Measurements from ENCODE around the gene IL19. TPM values are rescaled to one million over a fixed set of nuclear protein-coding genes. Genes with fewer than 3 reads are reported as not detected.
A peak's percentile ranks its signal among the peaks of the same experiment; 100 is the strongest.

IL19 gene
- total RNA-seq, 4 donors from 2014 or later: 0.60 TPM; not detected in 3

DNA sequence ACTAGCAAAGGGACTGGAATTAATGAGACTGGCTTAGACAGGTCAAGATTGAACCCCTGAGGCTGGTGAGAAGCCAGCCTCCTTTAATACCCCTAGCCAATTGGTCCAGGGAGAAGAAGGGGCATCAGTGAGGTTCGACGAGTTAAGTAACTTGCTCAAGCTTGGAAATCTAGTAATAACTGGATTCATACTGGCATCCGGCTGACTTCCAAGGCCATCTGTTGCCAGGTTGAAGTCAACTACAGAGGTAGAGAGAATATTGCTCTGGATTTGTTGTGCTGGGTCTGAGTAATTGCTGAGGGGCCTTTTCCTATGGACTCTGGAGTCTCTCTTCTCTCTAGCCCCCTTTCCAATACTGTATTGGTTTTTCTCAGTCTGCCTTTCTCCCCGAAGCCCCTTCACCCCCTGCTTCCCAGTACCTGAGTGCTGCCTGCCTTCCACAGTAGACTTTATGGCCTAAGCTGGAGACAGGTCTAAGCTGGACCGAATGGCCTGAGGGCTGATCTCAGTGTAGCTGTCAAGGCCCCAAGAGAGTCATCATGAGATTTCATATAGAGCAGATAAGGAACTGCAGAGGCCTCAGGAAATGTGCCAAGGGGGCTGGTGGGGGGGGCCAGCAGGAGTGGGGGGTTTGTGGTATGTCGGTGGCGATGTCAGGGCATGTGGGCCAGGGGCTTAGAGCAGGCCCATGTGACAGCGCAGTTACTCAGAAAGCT is 42.4 kb upstream of the IL19 start:
- TF ChIP-seq, protein P1, sequence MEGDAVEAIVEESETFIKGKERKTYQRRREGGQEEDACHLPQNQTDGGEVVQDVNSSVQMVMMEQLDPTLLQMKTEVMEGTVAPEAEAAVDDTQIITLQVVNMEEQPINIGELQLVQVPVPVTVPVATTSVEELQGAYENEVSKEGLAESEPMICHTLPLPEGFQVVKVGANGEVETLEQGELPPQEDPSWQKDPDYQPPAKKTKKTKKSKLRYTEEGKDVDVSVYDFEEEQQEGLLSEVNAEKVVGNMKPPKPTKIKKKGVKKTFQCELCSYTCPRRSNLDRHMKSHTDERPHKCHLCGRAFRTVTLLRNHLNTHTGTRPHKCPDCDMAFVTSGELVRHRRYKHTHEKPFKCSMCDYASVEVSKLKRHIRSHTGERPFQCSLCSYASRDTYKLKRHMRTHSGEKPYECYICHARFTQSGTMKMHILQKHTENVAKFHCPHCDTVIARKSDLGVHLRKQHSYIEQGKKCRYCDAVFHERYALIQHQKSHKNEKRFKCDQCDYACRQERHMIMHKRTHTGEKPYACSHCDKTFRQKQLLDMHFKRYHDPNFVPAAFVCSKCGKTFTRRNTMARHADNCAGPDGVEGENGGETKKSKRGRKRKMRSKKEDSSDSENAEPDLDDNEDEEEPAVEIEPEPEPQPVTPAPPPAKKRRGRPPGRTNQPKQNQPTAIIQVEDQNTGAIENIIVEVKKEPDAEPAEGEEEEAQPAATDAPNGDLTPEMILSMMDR (IDR thresholded peaks at IDR 0.05): no peak
- DNase-seq (ENCODE audit: low spot score): no peak
- ATAC-seq (ENCODE audit: low FRiP score): no peak

DNA sequence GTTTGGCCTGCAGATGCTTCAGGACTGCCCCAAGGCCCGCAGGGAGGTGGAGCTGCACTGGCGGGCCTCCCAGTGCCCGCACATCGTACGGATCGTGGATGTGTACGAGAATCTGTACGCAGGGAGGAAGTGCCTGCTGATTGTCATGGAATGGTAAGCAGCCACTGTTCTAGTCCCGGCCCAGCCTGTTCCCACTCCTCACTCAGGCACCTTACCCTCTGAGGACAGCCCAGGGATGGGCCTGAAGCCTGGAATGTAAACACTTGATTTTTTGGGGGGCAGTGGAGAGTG is 41.9 kb upstream of the IL19 start:
- TF ChIP-seq, protein P1 (IDR thresholded peaks at IDR 0.05): no peak
- no peak for DNase-seq (ENCODE audit: low spot score)
- no peak for ATAC-seq (ENCODE audit: low FRiP score)

DNA sequence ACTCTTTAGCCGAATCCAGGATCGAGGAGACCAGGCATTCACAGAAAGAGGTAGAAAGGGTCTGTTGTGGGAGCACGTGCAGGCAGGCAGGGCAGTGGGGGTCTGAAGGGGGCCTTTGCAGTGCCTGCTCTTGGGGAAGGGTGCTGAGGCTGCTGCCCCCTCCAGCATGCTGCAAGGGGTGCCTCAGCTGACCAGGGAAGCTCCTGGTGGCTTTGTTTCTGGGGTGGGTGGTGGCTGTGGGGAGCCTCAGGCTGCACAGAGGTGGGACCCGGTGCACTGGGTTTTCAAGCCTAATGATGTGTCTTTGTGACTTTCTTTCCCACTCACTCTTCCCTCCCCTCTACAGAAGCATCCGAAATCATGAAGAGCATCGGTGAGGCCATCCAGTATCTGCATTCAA is 41.5 kb upstream of the IL19 start:
- no peak for ATAC-seq (ENCODE audit: low FRiP score)
- TF ChIP-seq, protein P1 (IDR thresholded peaks at IDR 0.05): no peak
- no peak for DNase-seq (ENCODE audit: low spot score)

DNA sequence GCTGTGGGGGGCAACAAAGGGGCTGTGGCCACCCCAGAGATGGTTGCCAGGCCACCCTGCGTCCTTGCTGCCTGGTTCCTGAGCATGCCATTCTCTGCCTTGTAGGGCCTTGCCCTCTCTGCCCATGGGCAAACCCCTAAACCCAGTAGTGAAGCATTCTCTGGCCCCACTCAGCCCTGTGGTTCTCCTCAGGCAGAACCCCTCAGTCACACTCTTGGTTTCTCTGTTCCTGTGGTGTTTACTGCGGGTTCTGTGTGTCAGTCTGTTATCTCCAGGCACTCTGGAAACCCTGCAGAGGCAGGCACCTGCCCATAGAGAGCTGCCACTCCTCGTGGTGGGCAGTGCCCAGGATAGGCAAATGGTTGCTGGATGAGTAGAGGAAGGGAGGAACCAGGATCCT is 41.1 kb upstream of the IL19 start:
- TF ChIP-seq, protein P1 (IDR thresholded peaks at IDR 0.05): no peak
- no peak for ATAC-seq (ENCODE audit: low FRiP score)
- no peak for DNase-seq (ENCODE audit: low spot score)

DNA sequence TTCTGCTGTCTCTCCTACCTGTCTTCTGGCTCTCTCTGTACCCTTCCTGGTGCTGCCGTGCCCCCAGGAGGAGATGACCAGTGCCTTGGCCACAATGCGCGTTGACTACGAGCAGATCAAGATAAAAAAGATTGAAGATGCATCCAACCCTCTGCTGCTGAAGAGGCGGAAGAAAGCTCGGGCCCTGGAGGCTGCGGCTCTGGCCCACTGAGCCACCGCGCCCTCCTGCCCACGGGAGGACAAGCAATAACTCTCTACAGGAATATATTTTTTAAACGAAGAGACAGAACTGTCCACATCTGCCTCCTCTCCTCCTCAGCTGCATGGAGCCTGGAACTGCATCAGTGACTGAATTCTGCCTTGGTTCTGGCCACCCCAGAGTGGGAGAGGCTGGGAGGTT is 38.1 kb upstream of the IL19 start:
- ATAC-seq (ENCODE audit: low FRiP score) (no peak), DNase-seq (ENCODE audit: low spot score) (no peak)
- TF ChIP-seq, protein P1 (IDR thresholded peaks at IDR 0.05): no peak

DNA sequence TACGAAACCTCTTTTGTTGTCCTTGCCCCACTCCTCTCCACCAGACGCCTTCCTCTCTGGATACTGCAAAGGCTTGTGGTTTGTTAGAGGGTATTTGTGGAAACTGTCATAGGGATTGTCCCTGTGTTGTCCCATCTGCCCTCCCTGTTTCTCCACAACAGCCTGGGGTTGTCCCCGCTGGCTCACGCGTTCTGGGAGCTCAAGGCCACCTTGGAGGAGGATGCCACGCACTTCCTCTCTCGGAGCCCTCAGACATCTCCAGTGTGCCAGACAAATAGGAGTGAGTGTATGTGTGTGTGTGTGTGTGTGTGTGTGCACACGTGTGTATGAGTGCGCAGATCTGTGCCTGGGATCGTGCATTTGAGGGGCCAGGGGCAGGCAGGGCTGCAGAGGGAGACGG is 37.6 kb upstream of the IL19 start:
- ATAC-seq (ENCODE audit: low FRiP score): no peak
- TF ChIP-seq, protein P1 (IDR thresholded peaks at IDR 0.05): no peak
- DNase-seq (ENCODE audit: low spot score): no peak

DNA sequence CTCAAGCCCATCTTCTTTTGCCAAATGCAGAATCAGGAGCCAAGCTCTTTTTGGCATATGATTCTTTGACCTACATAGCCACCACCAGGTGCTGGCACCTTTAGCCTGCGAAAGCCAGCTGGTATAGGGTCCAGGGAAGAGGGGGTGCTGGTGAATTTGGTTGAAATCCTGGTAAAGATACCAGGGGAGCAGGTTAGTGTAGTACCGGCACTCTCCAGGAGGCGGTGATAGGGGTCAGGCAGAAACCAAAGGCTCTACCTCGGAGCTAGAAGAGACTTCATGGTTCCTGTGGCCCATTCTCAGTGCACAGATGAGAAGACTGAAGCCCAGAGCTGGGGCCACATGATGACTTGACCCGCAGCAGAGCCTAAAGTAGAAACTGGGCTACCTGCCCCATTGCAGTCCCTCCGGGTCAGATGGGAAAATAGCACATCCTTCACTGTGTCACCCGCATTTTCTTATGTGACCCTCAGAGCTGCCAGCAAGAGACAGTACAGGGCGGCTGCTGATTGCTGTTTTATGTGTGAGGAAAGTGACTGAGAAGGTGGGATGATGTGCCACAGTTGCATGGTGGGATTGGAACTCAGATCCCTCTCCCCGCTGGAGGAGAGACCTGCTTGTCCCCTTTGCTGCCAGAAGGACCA is 36.0 kb upstream of the IL19 start:
- DNase-seq (ENCODE audit: low spot score) (peak; percentile 84), ATAC-seq (ENCODE audit: low FRiP score) (no peak)
- TF ChIP-seq, protein P1 (IDR thresholded peaks at IDR 0.05): peak in 2 of 3 donors; percentile 49 to 55

Measured in omental fat pad (tissue), 4 donors.